ENCODE measurements around the gene ACVR1B.

Gene ACVR1B

GRCh38 chr12:51943346-51943745 is 8.2 kb upstream of the ACVR1B start:
- no peak for DNase-seq (ENCODE audit: low spot score)

- DNase-seq (ENCODE audit: low spot score) = no peak
These were observed 6.8 kb upstream of the ACVR1B start for GRCh38 chr12:51944608-51945233.

GRCh38 chr12:51947246-51947996 is 4.1 kb upstream of the ACVR1B start:
- DNase-seq (ENCODE audit: low spot score) = no peak

- no peak for DNase-seq (ENCODE audit: low spot score)
These were observed 3.4 kb upstream of the ACVR1B start for GRCh38 chr12:51948066-51948465.

GRCh38 chr12:51949342-51950030 is 2.0 kb upstream of the ACVR1B start:
- no peak for DNase-seq (ENCODE audit: low spot score)

- no peak for DNase-seq (ENCODE audit: low spot score)
These were observed 759 bp upstream of the ACVR1B start for GRCh38 chr12:51950682-51951198.

- DNase-seq (ENCODE audit: low spot score) = no peak
These were observed 584 bp downstream of the ACVR1B start for GRCh38 chr12:51951843-51952722.

- DNase-seq (ENCODE audit: low spot score) = no peak
These were observed 1.6 kb downstream of the ACVR1B start for GRCh38 chr12:51953089-51953488.

GRCh38 chr12:51953864-51954263 is 2.4 kb downstream of the ACVR1B start:
- DNase-seq (ENCODE audit: low spot score) = no peak

- DNase-seq (ENCODE audit: low spot score) = no peak
These were observed 3.3 kb downstream of the ACVR1B start for GRCh38 chr12:51954561-51955361.

- no peak for DNase-seq (ENCODE audit: low spot score)
These were observed 4.2 kb downstream of the ACVR1B start for GRCh38 chr12:51955702-51956101.

- no peak for DNase-seq (ENCODE audit: low spot score)
These were observed 7.0 kb downstream of the ACVR1B start for GRCh38 chr12:51958542-51958941.

- DNase-seq (ENCODE audit: low spot score) = no peak
These were observed 7.7 kb downstream of the ACVR1B start for GRCh38 chr12:51959211-51959610.

- DNase-seq (ENCODE audit: low spot score) = no peak
These were observed 8.4 kb downstream of the ACVR1B start for GRCh38 chr12:51959921-51960320.

- DNase-seq (ENCODE audit: low spot score) = no peak
These were observed 9.0 kb downstream of the ACVR1B start for GRCh38 chr12:51960488-51960887.

GRCh38 chr12:51960890-51961289 is 9.4 kb downstream of the ACVR1B start:
- no peak for DNase-seq (ENCODE audit: low spot score)

GRCh38 chr12:51961834-51962233 is 10.3 kb downstream of the ACVR1B start:
- DNase-seq (ENCODE audit: low spot score) = no peak

GRCh38 chr12:51962737-51963136 is 11.2 kb downstream of the ACVR1B start:
- DNase-seq (ENCODE audit: low spot score) = no peak

- DNase-seq (ENCODE audit: low spot score) = no peak
These were observed 12.0 kb downstream of the ACVR1B start for GRCh38 chr12:51963477-51963876.

- DNase-seq (ENCODE audit: low spot score) = no peak
These were observed 18.1 kb downstream of the ACVR1B start for GRCh38 chr12:51969643-51970042.

Measured in CD4-positive, alpha-beta T cell treated with Interleukin-6 at 100 ng/mL for 8 hours (primary cell).